ENCODE measurements around the gene KCNQ1. TPM values are rescaled to one million over a fixed set of nuclear protein-coding genes. Genes with fewer than 3 reads are reported as not detected.
A peak's percentile ranks its signal among the peaks of the same experiment; 100 is the strongest.

Gene KCNQ1
- total RNA-seq, 5 donors from 2014 or later (not counting 1 experiment from before 2014, with no cell fraction given): 20.9 to 32.9 (median 24.0) TPM

DNA sequence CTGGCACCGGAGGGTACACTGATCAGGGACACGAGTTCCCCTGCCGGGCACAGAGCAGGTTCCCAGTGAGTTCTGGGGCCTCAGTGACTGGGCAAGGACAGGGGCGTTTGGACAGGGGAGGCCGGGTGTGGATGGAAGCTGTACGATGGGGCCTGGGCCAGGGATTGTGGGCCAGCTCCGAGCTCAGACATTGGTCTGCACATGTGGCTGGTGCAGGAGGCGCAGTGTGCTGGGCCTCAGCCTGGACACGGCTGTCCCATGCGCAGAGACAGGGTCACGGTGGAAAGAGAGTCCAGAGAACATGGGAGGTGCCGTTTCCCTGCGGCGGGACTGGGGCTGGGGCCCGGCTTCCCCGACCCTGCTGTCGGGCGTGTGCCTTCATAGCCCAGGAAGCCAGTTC lies 380.0 kb downstream of the KCNQ1 start:
- H3K27ac ChIP-seq (ENCODE audit: low read length): no peak overlapping the region
- no peak overlapping the region for H3K27ac Mint-ChIP-seq
- H3K4me1 Mint-ChIP-seq: peaks cover 0 to 7% (median 0%) of the 10 kb centered on the region in 3 donors
- DNase-seq: no peak
- no peaks in the 10 kb centered on the region for H3K27me3 Mint-ChIP-seq
- ChIA-PET POLR2A (no interaction called here), CTCF (no interaction called here)
- H3K9me3 Mint-ChIP-seq: peaks cover 15 to 48% (median 22%) of the 10 kb centered on the region in 3 donors
- peaks cover 53% of the 10 kb centered on the region for H3K36me3 Mint-ChIP-seq
- H3K4me3 Mint-ChIP-seq: no peak overlapping the region
- ATAC-seq (replicated peaks in 1 of 4): no peak
- H3K36me3 ChIP-seq (ENCODE audit: control insufficient read depth in 2 of 2, extremely low read depth in 1 of 2, insufficient read depth in 1 of 2, low read length in 1 of 2): peaks cover 0 to 14% of the 10 kb centered on the region in 2 donors
- WGBS (ENCODE audit: insufficient coverage): 93% methylated on average over 17 of the region's 18 CpGs
- peaks cover 0 to 23% of the 10 kb centered on the region in 2 experiments for H3K27me3 ChIP-seq (replicated peaks in 1 of 2; ENCODE audit: control insufficient read depth in 2 of 2, extremely low read depth in 1 of 2, insufficient read depth in 2 of 2, low read length in 1 of 2)
- no peak overlapping the region for H3K4me3 ChIP-seq (ENCODE audit: control insufficient read depth in 1 of 2, extremely low read depth in 1 of 2, low read length in 1 of 2)
- H3K9me3 ChIP-seq: no peaks in the 10 kb centered on the region
- H3K4me1 ChIP-seq (ENCODE audit: control insufficient read depth in 1 of 2, extremely low read depth in 1 of 2, insufficient read depth in 2 of 2, low read length in 2 of 2): no peaks in the 10 kb centered on the region

DNA sequence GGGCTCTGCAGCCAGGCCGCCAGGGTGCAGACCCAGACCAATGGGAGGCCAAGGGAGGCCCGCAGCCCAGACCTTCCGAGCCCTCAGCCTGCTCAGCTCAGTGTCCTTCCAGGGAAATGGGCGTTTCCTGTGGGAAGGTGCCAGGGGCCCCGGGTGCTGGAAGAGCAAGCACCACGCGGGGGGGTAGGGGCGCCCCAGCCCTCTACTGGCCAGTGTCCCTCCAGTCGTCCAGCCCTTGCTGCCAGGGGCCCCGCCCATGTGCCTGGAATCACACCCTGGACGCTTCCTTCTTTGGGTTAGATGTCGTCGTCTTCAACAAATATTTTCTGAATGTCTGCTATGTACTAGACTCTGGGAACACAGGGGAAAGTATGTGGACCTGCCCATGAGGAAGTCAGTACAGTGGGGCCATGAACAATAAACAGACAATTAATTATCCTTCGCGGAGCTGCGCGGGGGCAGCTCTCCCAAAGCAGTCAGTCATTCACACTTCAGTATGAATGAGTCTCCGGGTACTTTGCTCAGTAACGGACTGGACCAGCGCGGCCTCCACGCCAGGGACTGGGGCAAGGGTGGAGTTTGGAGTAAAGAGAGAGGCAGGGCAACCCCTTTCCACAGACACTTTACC lies 380.6 kb downstream of the KCNQ1 start:
- H3K4me3 ChIP-seq (ENCODE audit: control insufficient read depth in 1 of 2, extremely low read depth in 1 of 2, low read length in 1 of 2): no peak overlapping the region

DNA sequence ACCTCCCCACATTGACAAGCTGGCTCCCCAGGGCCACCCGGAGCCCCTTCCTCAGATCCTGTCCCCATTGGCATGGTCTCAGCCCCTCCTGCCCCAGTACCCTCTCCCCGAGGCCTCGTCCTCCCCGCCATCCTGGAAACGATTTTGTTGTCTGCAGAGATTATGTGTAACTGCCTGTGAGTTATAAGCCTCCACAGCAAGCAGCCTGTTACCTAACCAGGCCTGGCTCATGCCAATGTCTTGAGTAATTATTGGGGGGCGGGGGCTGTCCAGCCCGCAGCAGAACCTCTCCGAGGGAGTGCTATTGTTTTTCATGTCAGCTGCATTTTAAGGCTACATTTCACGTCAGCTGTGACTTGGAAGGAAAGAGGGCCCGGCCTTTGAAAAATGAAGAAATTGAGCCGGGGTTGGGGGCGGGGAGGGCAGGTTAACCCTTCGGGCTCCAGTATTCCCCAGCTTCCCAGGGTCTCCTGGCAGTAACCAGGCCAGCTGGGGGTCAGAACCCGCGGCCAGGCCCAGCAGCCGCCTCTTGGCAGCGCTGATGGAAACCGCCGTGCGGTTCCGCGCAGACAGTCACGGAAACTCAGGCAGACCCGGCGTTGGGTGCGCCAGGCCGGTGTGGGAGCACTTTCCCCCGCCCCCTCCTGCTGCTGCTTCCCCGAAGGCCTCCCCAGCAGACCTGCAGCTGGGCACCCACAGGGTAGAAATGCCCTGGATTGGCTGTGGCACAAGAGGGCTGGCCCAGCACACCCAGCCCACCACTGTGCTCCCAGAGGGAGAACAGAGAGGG lies 381.3 kb downstream of the KCNQ1 start:
- peaks cover 0 to 14% of the 10 kb centered on the region in 2 donors for H3K36me3 ChIP-seq (ENCODE audit: control insufficient read depth in 2 of 2, extremely low read depth in 1 of 2, insufficient read depth in 1 of 2, low read length in 1 of 2)
- no peak overlapping the region for H3K4me3 Mint-ChIP-seq
- ChIA-PET CTCF (no interaction called here), POLR2A (no interaction called here)
- peaks cover 15 to 39% (median 22%) of the 10 kb centered on the region in 3 donors for H3K9me3 Mint-ChIP-seq
- H3K4me1 Mint-ChIP-seq: peaks cover 0 to 7% (median 0%) of the 10 kb centered on the region in 3 donors
- H3K4me1 ChIP-seq (ENCODE audit: control insufficient read depth in 1 of 2, extremely low read depth in 1 of 2, insufficient read depth in 2 of 2, low read length in 2 of 2): no peaks in the 10 kb centered on the region
- H3K36me3 Mint-ChIP-seq: peaks cover 43% of the 10 kb centered on the region
- ATAC-seq (replicated peaks in 1 of 4) (no peak), DNase-seq (peak in 1 of 35 experiments; percentile 34)
- WGBS (ENCODE audit: insufficient coverage): 37% methylated on average over 26 of the region's 29 CpGs
- no peaks in the 10 kb centered on the region for H3K27me3 Mint-ChIP-seq
- H3K27ac ChIP-seq (ENCODE audit: low read length): no peak overlapping the region
- no peak overlapping the region for H3K27ac Mint-ChIP-seq
- H3K9me3 ChIP-seq: no peaks in the 10 kb centered on the region
- H3K27me3 ChIP-seq (replicated peaks in 1 of 2; ENCODE audit: control insufficient read depth in 2 of 2, extremely low read depth in 1 of 2, insufficient read depth in 2 of 2, low read length in 1 of 2): peaks cover 0 to 23% of the 10 kb centered on the region in 2 experiments
- no peak overlapping the region for H3K4me3 ChIP-seq (ENCODE audit: control insufficient read depth in 1 of 2, extremely low read depth in 1 of 2, low read length in 1 of 2)

More for the DNA sequence above, 380.6 kb downstream of the KCNQ1 start:
- H3K4me3 Mint-ChIP-seq: no peak overlapping the region
- Histone ChIP-seq H3K27me3 (replicated peaks in 1 of 2; ENCODE audit: control insufficient read depth in 2 of 2, extremely low read depth in 1 of 2, insufficient read depth in 2 of 2, low read length in 1 of 2) (peaks cover 0 to 23% of the 10 kb centered on the region in 2 experiments), H3K27ac (ENCODE audit: low read length) (no peak overlapping the region), H3K9me3 (no peaks in the 10 kb centered on the region), H3K4me1 (ENCODE audit: control insufficient read depth in 1 of 2, extremely low read depth in 1 of 2, insufficient read depth in 2 of 2, low read length in 2 of 2) (no peaks in the 10 kb centered on the region), H3K36me3 (ENCODE audit: control insufficient read depth in 2 of 2, extremely low read depth in 1 of 2, insufficient read depth in 1 of 2, low read length in 1 of 2) (peaks cover 0 to 14% of the 10 kb centered on the region in 2 donors)
- no peaks in the 10 kb centered on the region for H3K27me3 Mint-ChIP-seq
- H3K36me3 Mint-ChIP-seq: peaks cover 50% of the 10 kb centered on the region
- 84% methylated on average over 13 of the region's 22 CpGs for WGBS (ENCODE audit: insufficient coverage)
- no peak overlapping the region for H3K27ac Mint-ChIP-seq
- ChIA-PET POLR2A (no interaction called here), CTCF (no interaction called here)
- ATAC-seq (replicated peaks in 1 of 4) (no peak), DNase-seq (no peak)
- H3K9me3 Mint-ChIP-seq: peaks cover 15 to 43% (median 22%) of the 10 kb centered on the region in 3 donors
- peaks cover 0 to 7% (median 0%) of the 10 kb centered on the region in 3 donors for H3K4me1 Mint-ChIP-seq

DNA sequence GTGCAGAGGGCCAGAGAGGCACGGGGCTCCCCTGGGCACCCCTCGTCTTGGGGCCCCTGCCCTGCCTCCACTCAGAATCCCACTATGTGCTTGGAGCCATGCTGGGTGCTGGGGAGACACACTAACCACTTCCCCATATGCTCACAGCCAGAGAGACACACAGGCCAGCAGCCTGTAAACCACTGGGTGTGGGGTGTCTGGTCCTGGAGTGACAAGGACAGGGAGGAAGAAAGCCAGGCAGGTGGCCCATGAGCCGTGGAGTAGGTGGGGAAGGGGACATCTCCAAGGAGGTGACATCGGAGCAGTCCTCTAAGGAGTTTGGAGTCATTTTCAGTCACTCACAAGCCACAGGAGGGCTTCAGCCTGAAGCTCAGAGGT lies 381.9 kb downstream of the KCNQ1 start:
- H3K9me3 ChIP-seq: no peaks in the 10 kb centered on the region
- DNase-seq: peak in 1 of 35 experiments; percentile 18
- Mint-ChIP-seq H3K27me3 (no peaks in the 10 kb centered on the region), H3K27ac (no peak overlapping the region), H3K9me3 (peaks cover 13 to 39% (median 20%) of the 10 kb centered on the region in 3 donors), H3K4me3 (no peak overlapping the region), H3K4me1 (peaks cover 0 to 7% (median 0%) of the 10 kb centered on the region in 3 donors), H3K36me3 (peaks cover 41% of the 10 kb centered on the region)
- H3K4me1 ChIP-seq (ENCODE audit: control insufficient read depth in 1 of 2, extremely low read depth in 1 of 2, insufficient read depth in 2 of 2, low read length in 2 of 2): no peaks in the 10 kb centered on the region
- 30% methylated on average over 2 of the region's 4 CpGs for WGBS (ENCODE audit: insufficient coverage)
- no peak for ATAC-seq (replicated peaks in 1 of 4)
- no peak overlapping the region for H3K4me3 ChIP-seq (ENCODE audit: control insufficient read depth in 1 of 2, extremely low read depth in 1 of 2, low read length in 1 of 2)
- peaks cover 0 to 14% of the 10 kb centered on the region in 2 donors for H3K36me3 ChIP-seq (ENCODE audit: control insufficient read depth in 2 of 2, extremely low read depth in 1 of 2, insufficient read depth in 1 of 2, low read length in 1 of 2)
- POLR2A ChIA-PET: no interaction called here
- peaks cover 0 to 22% of the 10 kb centered on the region in 2 experiments for H3K27me3 ChIP-seq (replicated peaks in 1 of 2; ENCODE audit: control insufficient read depth in 2 of 2, extremely low read depth in 1 of 2, insufficient read depth in 2 of 2, low read length in 1 of 2)
- H3K27ac ChIP-seq (ENCODE audit: low read length): no peak overlapping the region
- CTCF ChIA-PET: no interaction called here

DNA sequence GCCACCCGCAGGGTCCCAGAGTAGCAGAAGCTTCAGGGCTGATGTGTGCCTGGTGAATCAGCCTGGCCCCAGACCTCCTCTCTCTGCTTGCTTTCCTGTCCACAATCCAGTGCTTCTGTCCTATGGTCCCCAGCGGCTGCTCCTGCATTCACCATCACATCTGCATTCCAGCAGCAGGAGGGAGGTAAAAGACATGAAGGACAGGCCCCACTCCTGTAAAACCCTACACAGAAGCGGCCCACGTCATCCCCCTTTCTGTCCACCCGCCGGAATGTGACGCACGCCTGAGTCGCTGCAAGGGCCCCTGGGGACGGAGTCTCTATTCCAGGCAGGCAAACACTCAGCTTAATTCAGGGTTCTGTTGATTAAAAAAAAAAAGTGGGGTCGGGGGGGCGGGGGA lies 382.4 kb downstream of the KCNQ1 start:
- peaks cover 35% of the 10 kb centered on the region for H3K36me3 Mint-ChIP-seq
- no peaks in the 10 kb centered on the region for H3K27me3 Mint-ChIP-seq
- no peak overlapping the region for H3K4me3 Mint-ChIP-seq

DNA sequence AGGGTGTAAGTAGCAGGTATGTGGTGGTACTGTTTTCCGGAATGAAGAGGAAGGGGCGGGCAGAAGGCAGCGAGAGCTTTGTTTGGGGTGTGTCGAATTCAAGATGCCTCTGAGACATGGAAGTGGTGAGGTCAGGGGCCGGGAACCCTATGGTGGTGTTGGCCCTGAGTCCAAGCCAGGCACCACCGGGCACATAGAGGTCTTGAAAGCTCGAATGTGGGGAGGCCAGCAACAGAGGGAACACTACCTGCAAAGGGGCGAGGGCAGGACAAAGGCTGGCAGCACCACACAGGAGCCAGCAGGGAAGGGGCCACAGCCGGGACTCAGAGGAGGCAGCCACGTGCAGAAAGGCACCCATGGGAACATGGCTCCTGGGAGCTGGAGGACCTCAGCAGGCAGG lies 383.0 kb downstream of the KCNQ1 start:
- H3K36me3 Mint-ChIP-seq: peaks cover 30% of the 10 kb centered on the region
- H3K4me3 Mint-ChIP-seq: no peak overlapping the region
- H3K27ac Mint-ChIP-seq: no peak overlapping the region
- Histone ChIP-seq H3K9me3 (no peaks in the 10 kb centered on the region), H3K36me3 (ENCODE audit: control insufficient read depth in 2 of 2, extremely low read depth in 1 of 2, insufficient read depth in 1 of 2, low read length in 1 of 2) (peaks cover 0 to 9% of the 10 kb centered on the region in 2 donors), H3K4me3 (ENCODE audit: control insufficient read depth in 1 of 2, extremely low read depth in 1 of 2, low read length in 1 of 2) (no peak overlapping the region), H3K27ac (ENCODE audit: low read length) (no peak overlapping the region), H3K4me1 (ENCODE audit: control insufficient read depth in 1 of 2, extremely low read depth in 1 of 2, insufficient read depth in 2 of 2, low read length in 2 of 2) (no peaks in the 10 kb centered on the region), H3K27me3 (replicated peaks in 1 of 2; ENCODE audit: control insufficient read depth in 2 of 2, extremely low read depth in 1 of 2, insufficient read depth in 2 of 2, low read length in 1 of 2) (peaks cover 0 to 13% of the 10 kb centered on the region in 2 experiments)
- WGBS (ENCODE audit: insufficient coverage): 58% methylated on average over 10 of the region's 10 CpGs
- ATAC-seq (replicated peaks in 1 of 4) (no peak), DNase-seq (no peak)
- ChIA-PET POLR2A (no interaction called here), CTCF (no interaction called here)
- H3K9me3 Mint-ChIP-seq: peaks cover 2 to 28% (median 11%) of the 10 kb centered on the region in 3 donors
- peaks cover 0 to 7% (median 0%) of the 10 kb centered on the region in 3 donors for H3K4me1 Mint-ChIP-seq
- H3K27me3 Mint-ChIP-seq: no peaks in the 10 kb centered on the region

More for the DNA sequence above, 382.4 kb downstream of the KCNQ1 start:
- Histone ChIP-seq H3K27me3 (replicated peaks in 1 of 2; ENCODE audit: control insufficient read depth in 2 of 2, extremely low read depth in 1 of 2, insufficient read depth in 2 of 2, low read length in 1 of 2) (peaks cover 0 to 16% of the 10 kb centered on the region in 2 experiments), H3K4me1 (ENCODE audit: control insufficient read depth in 1 of 2, extremely low read depth in 1 of 2, insufficient read depth in 2 of 2, low read length in 2 of 2) (no peaks in the 10 kb centered on the region), H3K4me3 (ENCODE audit: control insufficient read depth in 1 of 2, extremely low read depth in 1 of 2, low read length in 1 of 2) (no peak overlapping the region), H3K27ac (ENCODE audit: low read length) (no peak overlapping the region), H3K9me3 (no peaks in the 10 kb centered on the region), H3K36me3 (ENCODE audit: control insufficient read depth in 2 of 2, extremely low read depth in 1 of 2, insufficient read depth in 1 of 2, low read length in 1 of 2) (peaks cover 0 to 12% of the 10 kb centered on the region in 2 donors)
- WGBS (ENCODE audit: insufficient coverage): 89% methylated on average over 4 of the region's 12 CpGs
- H3K4me1 Mint-ChIP-seq: peaks cover 0 to 7% (median 0%) of the 10 kb centered on the region in 3 donors
- ChIA-PET CTCF (no interaction called here), POLR2A (no interaction called here)
- H3K9me3 Mint-ChIP-seq: peaks cover 7 to 33% (median 16%) of the 10 kb centered on the region in 3 donors
- ATAC-seq (replicated peaks in 1 of 4) (no peak), DNase-seq (no peak)
- H3K27ac Mint-ChIP-seq: no peak overlapping the region

Data from T-cell (primary cell).